Measurements from ENCODE around the gene C3orf20.

DNA sequence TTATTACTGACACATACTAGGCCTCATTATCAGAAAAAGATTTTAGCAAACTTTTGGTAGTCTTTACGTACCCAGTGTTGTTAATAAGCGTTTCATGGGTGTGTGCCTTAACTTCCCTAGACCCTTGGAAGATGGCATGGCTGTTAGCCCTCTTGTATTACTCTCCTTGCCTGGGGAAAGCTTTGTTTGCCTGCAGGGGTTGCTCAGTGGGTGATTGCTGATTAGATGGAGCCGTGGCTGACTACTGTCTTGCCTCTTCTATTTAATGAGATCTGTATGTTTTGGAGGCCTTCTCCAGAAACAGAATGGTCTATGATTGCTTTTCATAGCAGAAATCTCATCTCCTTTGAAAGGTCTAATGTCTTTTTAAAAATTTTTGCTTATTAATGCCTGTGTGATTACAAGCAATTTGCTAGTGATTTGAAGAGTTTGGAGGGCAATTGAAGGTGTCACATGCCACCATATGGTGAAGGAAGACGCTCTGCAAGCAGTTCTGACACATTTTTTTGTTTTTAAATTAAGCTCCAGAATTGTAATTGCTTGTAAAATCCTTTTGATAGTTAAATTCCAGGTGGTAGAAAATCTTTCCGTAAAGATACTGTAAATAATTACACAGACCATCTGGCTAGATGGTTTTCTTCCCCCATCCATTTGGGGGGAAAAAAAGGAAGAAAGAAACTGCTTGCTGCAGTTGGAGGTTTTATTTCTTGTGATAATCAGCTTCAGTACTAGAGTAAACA lies 11.4 kb upstream of the C3orf20 start:
- TF ChIP-seq, protein P1, sequence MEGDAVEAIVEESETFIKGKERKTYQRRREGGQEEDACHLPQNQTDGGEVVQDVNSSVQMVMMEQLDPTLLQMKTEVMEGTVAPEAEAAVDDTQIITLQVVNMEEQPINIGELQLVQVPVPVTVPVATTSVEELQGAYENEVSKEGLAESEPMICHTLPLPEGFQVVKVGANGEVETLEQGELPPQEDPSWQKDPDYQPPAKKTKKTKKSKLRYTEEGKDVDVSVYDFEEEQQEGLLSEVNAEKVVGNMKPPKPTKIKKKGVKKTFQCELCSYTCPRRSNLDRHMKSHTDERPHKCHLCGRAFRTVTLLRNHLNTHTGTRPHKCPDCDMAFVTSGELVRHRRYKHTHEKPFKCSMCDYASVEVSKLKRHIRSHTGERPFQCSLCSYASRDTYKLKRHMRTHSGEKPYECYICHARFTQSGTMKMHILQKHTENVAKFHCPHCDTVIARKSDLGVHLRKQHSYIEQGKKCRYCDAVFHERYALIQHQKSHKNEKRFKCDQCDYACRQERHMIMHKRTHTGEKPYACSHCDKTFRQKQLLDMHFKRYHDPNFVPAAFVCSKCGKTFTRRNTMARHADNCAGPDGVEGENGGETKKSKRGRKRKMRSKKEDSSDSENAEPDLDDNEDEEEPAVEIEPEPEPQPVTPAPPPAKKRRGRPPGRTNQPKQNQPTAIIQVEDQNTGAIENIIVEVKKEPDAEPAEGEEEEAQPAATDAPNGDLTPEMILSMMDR (IDR thresholded peaks at IDR 0.05; ENCODE audit: low read depth, low read length), result no peak
- TF ChIP-seq POLR2A (IDR thresholded peaks at IDR 0.05; ENCODE audit: extremely low read depth, insufficient read length), result no peak
- TF ChIP-seq, protein P2, sequence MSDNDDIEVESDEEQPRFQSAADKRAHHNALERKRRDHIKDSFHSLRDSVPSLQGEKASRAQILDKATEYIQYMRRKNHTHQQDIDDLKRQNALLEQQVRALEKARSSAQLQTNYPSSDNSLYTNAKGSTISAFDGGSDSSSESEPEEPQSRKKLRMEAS (IDR thresholded peaks at IDR 0.05; ENCODE audit: low read depth, low read length), result no peak
- TF ChIP-seq MYC (IDR thresholded peaks at IDR 0.05; ENCODE audit: low read depth, low read length), result no peak
